Occipital lobe (tissue), 2 donors: ENCODE measurements around the gene LRRFIP1. TPM values are rescaled to one million over a fixed set of nuclear protein-coding genes. Genes with fewer than 3 reads are reported as not detected.
A peak's percentile ranks its signal among the peaks of the same experiment; 100 is the strongest.
"Not testable (repeated sequence)": the region's sequence is repeated elsewhere in the genome, so short reads cannot be mapped to it uniquely, and the experiment has no call there.

Source experiments
- DNase-seq: peaks from one replicate; lab custom pipeline; 2025; lab: John Stamatoyannopoulos, UW
- total RNA-seq: library from RNA; depleted of rRNA; stranded (reverse); fragments of >200 nt; gene quantifications from one replicate; pipeline ENCODE4 v1.2.3, GENCODE V29; 2014

LRRFIP1 gene
- total RNA-seq, 1 donor from 2014 or later: 29.0 TPM

DNA sequence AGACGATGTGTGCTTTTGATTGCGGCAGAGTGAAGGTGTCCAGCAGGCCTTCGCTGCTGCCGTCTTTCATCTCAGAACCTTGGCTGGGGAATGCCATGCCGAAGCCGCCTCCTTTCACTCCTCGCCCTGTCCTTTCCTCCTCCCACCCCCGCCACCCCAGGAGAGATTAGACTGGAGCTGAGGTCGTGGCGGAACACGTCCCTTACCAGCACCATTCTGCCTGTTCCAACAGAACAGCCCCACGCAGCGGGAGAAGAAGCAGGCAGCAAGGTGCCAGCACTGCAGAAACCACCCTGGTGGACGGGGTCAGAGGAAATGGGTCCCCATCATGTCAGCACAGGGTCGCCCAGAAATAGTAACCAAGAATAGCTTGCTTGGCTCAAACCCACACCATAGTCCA lies 146.4 kb downstream of the LRRFIP1 start:
- DNase-seq: no peak

GRCh38 chr2:237774811-237775553 lies 147.6 kb downstream of the LRRFIP1 start:
- DNase-seq: peak; percentile 2

DNA sequence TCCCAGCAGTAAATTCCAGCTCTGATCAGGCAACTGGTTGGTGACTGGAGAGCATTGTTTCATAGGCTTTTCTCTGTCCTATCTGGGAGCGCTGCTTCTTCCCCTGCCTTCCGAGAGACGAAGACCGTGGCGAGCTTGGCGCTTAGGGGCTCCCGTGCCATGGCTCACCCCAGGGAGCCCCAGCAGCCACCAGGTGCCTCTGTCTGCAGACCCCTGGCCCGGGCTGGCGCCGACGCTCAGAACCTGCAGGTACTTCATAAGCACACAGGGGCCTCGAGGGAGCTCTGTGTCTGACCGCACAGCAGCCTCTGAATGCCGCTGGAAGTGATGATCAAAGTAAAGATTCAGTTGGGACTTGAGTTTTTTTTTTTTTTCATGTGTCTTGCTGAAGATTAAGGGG lies 152.1 kb downstream of the LRRFIP1 start:
- DNase-seq: no peak

- no peak for DNase-seq
Observed at GRCh38 chr2:237782181-237782580, 154.8 kb downstream of the LRRFIP1 start.

- DNase-seq: not testable (repeated sequence)
Observed at GRCh38 chr2:237783678-237784077, 156.3 kb downstream of the LRRFIP1 start.

- no peak for DNase-seq
Observed at GRCh38 chr2:237786936-237787335, 159.5 kb downstream of the LRRFIP1 start.

- DNase-seq: no peak
Observed at GRCh38 chr2:237790353-237790752, 163.0 kb downstream of the LRRFIP1 start.

DNA sequence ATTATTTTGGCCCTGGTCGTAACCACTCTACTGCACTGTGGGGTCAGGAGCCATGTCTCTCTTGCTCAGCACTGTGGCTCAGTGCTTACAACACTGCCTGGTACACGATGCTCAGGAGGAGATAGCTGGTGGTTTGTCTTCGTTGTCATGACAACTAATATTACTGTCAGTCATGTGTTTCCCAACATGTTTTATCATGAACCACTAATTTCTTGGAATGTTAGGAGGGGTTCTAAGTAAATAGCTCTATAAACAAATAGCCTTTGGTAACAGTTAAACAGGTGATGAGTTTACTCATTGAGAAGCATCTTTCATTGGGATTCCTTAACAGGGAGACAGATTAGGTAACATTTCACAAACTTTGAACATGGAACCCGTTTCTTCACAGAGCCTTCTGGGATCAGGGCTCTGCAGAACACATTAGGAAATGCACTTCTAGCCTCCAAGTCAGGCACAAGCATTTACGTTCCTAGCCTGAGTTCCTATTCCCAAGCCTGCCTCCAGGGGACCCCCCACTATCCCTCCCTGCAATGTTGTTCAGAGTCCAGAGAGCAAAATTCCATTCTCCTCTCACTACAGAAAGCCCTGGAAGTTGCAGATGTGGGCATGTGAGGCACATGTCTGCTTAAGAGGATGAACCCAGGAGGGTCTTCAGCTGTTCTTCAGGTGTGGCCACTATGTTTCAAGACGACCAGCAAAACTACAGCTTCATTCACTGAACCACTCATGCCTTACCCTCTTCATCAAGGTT lies 164.8 kb downstream of the LRRFIP1 start:
- no peak for DNase-seq

DNA sequence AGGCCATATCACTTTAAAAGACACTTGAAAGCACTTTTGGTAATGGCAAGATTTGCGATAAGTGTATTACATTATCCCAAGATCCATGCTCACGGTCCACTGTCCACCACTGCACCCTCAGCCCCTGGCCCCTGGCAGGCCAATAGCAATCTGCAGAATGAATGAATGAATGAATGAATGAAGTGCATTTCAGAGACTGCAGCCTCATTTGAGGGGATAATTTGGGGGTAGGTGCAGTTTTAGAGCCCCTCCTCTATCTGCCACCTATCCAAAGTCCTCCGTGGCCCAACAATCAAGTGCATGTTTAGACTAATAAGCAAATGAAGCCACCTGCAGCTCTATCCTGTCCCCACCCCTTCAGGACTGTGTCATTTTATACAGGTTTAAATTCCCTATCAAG lies 169.9 kb downstream of the LRRFIP1 start:
- DNase-seq: no peak

DNA sequence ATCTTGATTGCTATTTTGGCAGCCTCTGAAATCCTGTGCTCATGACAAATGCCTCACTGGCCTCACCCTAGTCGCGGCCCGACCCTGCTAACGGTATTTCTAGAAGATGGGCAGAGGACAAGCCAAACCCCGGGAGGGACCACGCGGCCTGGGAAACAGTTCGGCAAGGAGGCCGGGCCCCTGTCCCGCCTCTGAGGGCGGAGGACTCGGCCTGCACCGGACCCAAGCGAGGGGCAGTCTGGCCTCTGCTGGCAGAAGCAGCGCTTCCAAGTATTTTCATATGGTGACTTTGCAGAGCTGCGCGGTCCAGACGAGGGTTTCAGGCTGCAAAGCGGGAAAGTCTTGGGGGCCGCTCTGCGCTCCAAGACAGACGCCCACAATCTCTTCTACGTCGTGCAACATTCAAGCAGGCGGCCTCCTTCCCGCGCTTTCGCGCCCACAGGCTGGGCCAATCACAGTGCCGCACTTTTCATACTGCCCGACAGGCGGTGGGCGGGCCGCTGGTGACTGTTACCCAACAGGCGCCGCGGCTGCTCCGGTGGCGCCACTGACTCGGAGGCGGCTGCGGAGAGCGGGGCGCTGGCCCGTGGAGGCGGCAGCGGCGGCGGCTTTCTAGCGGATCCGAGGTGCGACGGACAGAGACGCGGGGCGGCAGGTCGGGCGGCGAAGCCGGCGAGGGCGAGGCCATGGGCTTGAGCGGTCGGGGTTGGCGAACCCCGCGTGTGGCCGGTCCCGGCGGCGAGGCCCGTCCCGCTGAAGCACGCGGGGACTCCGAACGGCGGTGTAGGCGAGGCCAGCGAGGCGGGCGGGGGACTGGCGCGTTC lies 171.1 kb downstream of the LRRFIP1 start, which contains the start of gene RBM44:
RBM44 (plus strand) TSS at position 544 of the 824 bp plus-strand sequence. CDS start 14,831 bp downstream, outside the sequence.
- no peak for DNase-seq

DNA sequence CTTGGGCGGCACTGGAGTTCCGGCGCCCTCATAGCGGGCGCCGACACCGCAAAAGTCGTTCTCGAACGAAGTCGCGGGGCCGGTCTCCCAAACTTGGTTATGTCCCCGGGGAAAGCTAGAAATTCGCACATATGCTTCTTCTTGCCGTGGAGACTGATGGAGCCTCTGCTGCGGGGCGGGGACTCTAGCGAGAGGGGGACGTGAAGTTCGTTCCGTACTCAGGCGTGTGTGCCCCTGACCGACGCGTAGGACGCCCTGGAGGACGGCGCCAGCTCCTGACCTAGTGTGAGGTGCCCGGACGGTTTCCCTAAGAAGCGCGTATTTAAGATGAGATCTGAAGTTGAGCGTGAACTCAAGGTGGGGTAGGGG lies 171.7 kb downstream of the LRRFIP1 start:
- no peak for DNase-seq

DNA sequence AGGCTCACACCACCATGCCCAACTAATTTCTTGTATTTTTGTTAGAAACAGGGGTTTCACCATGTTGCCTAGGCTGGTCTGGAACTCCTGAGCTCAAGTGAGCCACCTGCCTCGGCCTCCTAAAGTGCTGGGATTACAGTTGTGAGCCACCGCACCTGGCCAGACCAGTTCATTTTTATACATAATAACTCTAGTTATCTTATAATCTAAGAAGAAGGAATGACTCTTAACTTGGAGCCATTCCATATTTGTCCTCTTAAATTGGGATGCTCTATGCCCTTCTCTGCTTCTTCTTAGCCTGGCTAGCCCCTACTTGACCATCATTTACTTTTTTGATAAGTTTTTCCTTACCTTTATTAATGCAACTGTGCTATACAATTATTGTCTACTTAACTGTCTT lies 174.1 kb downstream of the LRRFIP1 start:
- DNase-seq: no peak

DNA sequence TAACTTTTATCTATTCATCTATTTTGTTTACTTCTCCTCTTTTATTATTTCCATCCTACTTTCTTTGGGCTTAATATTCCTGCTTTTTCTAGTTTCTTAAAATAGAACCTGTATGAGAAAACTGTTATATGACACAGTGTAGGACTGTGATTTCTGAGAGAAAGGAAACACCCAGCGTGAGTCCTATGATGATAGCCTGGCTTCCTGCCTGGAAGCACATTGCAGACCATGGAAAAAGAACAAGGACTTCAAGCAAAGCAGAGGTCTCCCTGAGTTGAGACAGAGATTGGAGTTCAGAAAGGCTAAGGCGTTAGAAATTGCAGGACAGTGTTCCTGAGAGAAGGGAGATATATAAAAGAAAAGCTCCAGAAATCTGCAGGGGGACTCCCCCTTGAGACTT lies 178.9 kb downstream of the LRRFIP1 start:
- DNase-seq: no peak

- no peak for DNase-seq
Observed at GRCh38 chr2:237815637-237816036, 188.2 kb downstream of the LRRFIP1 start.

GRCh38 chr2:237816531-237816930 lies 189.1 kb downstream of the LRRFIP1 start:
- DNase-seq: no peak

DNA sequence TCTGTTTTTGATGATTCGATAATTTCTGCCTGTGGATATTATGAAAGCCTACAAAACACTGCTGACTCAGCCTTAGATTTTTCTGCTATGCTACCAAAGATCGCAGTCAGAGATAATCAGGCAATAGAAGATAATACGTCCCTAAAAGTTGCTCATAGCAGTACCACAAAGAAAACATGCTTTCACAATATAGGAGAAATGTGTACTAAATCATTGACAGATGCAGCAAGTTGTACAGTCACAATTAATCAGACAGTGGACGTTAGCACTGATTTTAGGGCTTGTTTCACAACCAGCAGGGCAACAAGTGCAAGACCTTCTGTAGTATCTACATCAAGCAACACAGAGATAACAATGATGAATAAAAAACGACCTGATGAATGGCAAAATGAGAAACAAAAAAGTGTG lies 190.7 kb downstream of the LRRFIP1 start:
- no peak for DNase-seq

DNA sequence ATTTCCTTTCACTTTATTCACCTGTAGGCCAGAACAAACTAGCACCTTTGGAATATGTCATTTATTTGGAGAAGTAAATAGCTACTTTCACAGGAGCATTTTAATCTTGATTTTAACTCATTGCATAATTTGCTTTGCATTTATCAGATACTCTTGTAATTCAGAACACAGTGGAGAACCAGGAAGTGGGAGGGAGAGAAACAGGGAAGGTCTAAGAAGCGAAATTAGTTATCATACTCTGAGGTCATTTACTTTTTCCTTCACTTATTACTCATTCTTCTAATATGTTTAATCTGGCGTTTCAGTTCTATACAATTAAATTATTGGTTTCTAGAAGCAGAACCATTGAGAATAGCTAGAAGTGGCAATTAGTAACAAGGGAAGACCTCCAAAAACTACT lies 191.8 kb downstream of the LRRFIP1 start:
- no peak for DNase-seq

GRCh38 chr2:237820421-237820820 lies 193.0 kb downstream of the LRRFIP1 start:
- no peak for DNase-seq

DNA sequence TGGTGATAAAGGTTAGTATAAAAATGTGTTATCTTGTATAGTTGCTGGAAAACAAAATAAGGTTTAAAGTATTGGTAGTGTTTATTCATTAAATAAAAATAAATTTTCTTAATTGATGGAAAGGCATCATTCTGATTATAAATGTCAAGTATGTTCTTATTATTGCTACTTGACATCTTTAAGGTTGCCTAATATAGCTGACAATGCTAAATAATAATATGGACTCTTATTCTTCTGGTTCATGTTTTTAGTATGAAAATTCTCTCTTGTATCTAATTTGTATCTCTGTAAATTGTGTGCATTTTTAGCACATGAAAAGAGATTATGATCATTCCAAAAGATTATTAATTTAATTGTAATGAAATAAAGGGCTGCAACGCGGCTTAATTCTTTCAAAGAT lies 196.2 kb downstream of the LRRFIP1 start:
- no peak for DNase-seq

DNA sequence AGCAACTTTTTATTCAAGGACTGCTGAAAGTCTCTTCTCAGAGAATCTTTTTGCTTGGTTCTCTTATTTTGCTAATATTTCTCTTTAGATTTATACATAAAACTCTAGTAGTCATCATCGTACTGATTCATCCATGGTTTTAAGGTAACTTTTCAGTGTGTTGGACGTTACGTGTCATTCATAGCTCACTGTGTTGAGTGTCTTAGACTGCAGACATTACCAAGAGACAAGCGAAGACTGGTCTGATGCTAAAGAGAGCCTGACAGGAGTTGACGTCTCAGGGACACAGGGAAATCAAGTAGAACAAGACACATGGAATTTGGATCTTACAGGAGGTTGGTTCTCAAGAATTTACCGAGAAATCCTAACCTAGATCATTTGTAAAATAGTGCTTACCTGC lies 196.7 kb downstream of the LRRFIP1 start:
- DNase-seq: no peak

DNA sequence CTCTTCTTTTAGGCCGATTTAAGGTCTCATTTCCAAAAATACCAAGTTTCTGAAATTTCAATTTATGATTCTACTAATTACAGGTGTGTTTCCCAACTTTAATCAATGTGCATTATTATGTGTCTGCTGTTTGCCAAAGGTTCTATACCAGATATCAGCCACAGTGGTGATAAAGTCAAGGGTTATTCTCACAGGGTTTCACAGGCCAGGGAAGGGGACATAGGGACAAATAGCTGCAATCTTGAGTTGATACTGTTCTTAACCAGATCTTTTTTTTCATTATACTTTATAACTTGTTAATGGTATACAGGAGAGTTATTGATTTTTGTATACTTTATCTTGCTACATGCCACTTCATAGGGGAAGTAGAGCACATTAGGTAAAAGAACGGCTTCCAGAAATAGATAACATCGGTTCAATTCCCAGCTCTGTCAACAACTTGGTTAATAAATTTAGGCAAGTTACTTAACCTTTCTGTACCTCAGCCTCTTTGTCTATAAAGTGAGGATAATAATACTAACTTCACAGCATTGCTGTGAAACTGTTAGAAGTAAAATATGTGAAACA lies 200.1 kb downstream of the LRRFIP1 start:
- DNase-seq: no peak
